ENCODE results near the gene ANKRD11. TPM values are rescaled to one million over a fixed set of nuclear protein-coding genes. Genes with fewer than 3 reads are reported as not detected.
A peak's percentile ranks its signal among the peaks of the same experiment; 100 is the strongest.

Gene ANKRD11
- total RNA-seq, 1 experiment from 2014 or later: 99.4 TPM

GRCh38 chr16:89325861-89326471 lies 164.4 kb downstream of the ANKRD11 start:
- no peak for DNase-seq (ENCODE audit: low read depth, low spot score)
- in situ Hi-C loops (cut with HindIII; ENCODE audit: low pct_unique_long_range_greater_than_20kb, low sequenced_read_pairs): no loop called here

More at GRCh38 chr16:89325861-89326471, 164.4 kb downstream of the ANKRD11 start:
- peak overlapping the region in 1 of 2 experiments; percentile 6; a peak in 1 of 4 replicates for H3K4me3 ChIP-seq (ENCODE audit: low read depth in 2 of 2, low read length in 2 of 2)
- TF ChIP-seq POLR2AphosphoS5 (IDR thresholded peaks at IDR 0.05; ENCODE audit: low read depth, low read length) (no peak), REST (IDR thresholded peaks at IDR 0.05; ENCODE audit: insufficient read depth in 1 of 2, low read depth in 2 of 2, low read length in 1 of 2) (no peak), CTCF (IDR thresholded peaks at IDR 0.05) (no peak), SIN3A (IDR thresholded peaks at IDR 0.05; ENCODE audit: borderline replicate concordance, insufficient read depth, low read depth, low read length) (no peak), TCF7L2 (IDR thresholded peaks at IDR 0.05; ENCODE audit: low read depth, low read length) (no peak)
- CTCF ChIA-PET: interaction anchor here (0.6 kb wide), 1 partner anchor 9 kb away, joined by 5 read pairs; no protein-coding TSS in a partner anchor
- ATAC-seq: no peak
- peaks cover 88% of the 10 kb centered on the region for H3K4me1 ChIP-seq (ENCODE audit: control insufficient read depth, insufficient read depth, low read length)
- peak overlapping the region; percentile 85 for H3K27ac ChIP-seq (ENCODE audit: low read length)
- H3K36me3 ChIP-seq (ENCODE audit: control insufficient read depth, insufficient read depth, low read length): no peaks in the 10 kb centered on the region
- H3K9me3 ChIP-seq (ENCODE audit: control insufficient read depth, insufficient read depth, low read depth, low read length): no peaks in the 10 kb centered on the region
- BruUV-seq (replicated peaks): no TSS peak
- POLR2A ChIA-PET: no interaction called here
- no peaks in the 10 kb centered on the region for H3K27me3 ChIP-seq (ENCODE audit: control insufficient read depth, insufficient read depth, low read length)
- intact Hi-C loops (cut with micrococcal nuclease; ENCODE audit: unreplicated experiment): no loop called here

All from Panc1 (cell line).